Keratinocyte (primary cell): ENCODE measurements around the gene CAPZA1.

Experiments
- CTCF ChIP-seq, 3 experiments: IDR thresholded peaks in 1 of 3; conservative IDR thresholded peaks in 1 of 3; optimal IDR thresholded peaks in 1 of 3; 2 replicates in 2 of 3; 3 replicates in 1 of 3; pipeline versions ENCODE3 to v1.5.1; 2011; ENCODE audit warnings: low read length in 3 of 3, mild to moderate bottlenecking in 3 of 3, moderate library complexity in 2 of 3, control low read depth in 1 of 3, inconsistent platforms in 1 of 3; ENCODE audit not compliant: insufficient read depth in 2 of 3; ENCODE audit errors: extremely low read depth in 1 of 3
- EZH2 ChIP-seq: IDR thresholded peaks from one replicate; pipeline ENCODE4 v1.6.1; 2012; ENCODE audit warnings: inconsistent platforms, mild to moderate bottlenecking, low read length, moderate library complexity

GRCh38 chr1:112689196-112689841 is 69.7 kb downstream of the CAPZA1 start:
- TF ChIP-seq CTCF (optimal IDR thresholded peaks at IDR 0.05 in 1 of 3, IDR thresholded peaks at IDR 0.05 in 1 of 3, conservative IDR thresholded peaks at IDR 0.05 in 1 of 3; ENCODE audit: extremely low read depth in 1 of 3, insufficient read depth in 2 of 3, low read length in 3 of 3) (no peak), EZH2 (no peak)
